Ramos (cell line): ENCODE measurements around the gene NFIA.

Source experiments
- in situ Hi-C: fragments of 300-500 bp; cut with MboI; formaldehyde crosslinking; loops from one replicate; pipeline ENCODE4 v1.14.3; 2022; ENCODE audit warnings: low sequenced_read_pairs; ENCODE audit not compliant: unreplicated experiment

NFIA gene

GRCh38 chr1:61374156-61374555 lies 291.8 kb downstream of the NFIA start:
- in situ Hi-C loops = no loop called here

GRCh38 chr1:61375082-61375880 lies 292.9 kb downstream of the NFIA start:
- in situ Hi-C loops = no loop called here

- in situ Hi-C loops = no loop called here
Observed at GRCh38 chr1:61376151-61376550, 293.8 kb downstream of the NFIA start.

- in situ Hi-C loops = no loop called here
Observed at GRCh38 chr1:61377242-61377958, 295.0 kb downstream of the NFIA start.

- in situ Hi-C loops = no loop called here
Observed at GRCh38 chr1:61378494-61379180, 296.3 kb downstream of the NFIA start.

GRCh38 chr1:61379693-61380092 lies 297.3 kb downstream of the NFIA start:
- in situ Hi-C loops = no loop called here

- in situ Hi-C loops = no loop called here
Observed at GRCh38 chr1:61380561-61380960, 298.2 kb downstream of the NFIA start.

- in situ Hi-C loops = no loop called here
Observed at GRCh38 chr1:61386323-61386722, 304.0 kb downstream of the NFIA start.

- in situ Hi-C loops = no loop called here
Observed at GRCh38 chr1:61386770-61387169, 304.4 kb downstream of the NFIA start.

- in situ Hi-C loops = no loop called here
Observed at GRCh38 chr1:61387829-61388228, 305.5 kb downstream of the NFIA start.

GRCh38 chr1:61388566-61388965 lies 306.2 kb downstream of the NFIA start:
- in situ Hi-C loops = no loop called here

GRCh38 chr1:61389194-61389925 lies 307.0 kb downstream of the NFIA start:
- in situ Hi-C loops = no loop called here

- in situ Hi-C loops = no loop called here
Observed at GRCh38 chr1:61389926-61390845, 307.8 kb downstream of the NFIA start.

- in situ Hi-C loops = no loop called here
Observed at GRCh38 chr1:61391730-61392129, 309.4 kb downstream of the NFIA start.

GRCh38 chr1:61392409-61393242 lies 310.3 kb downstream of the NFIA start:
- in situ Hi-C loops = no loop called here

- in situ Hi-C loops = no loop called here
Observed at GRCh38 chr1:61393575-61393974, 311.2 kb downstream of the NFIA start.

GRCh38 chr1:61395146-61395800 lies 312.9 kb downstream of the NFIA start:
- in situ Hi-C loops = no loop called here

GRCh38 chr1:61397495-61397894 lies 315.1 kb downstream of the NFIA start:
- in situ Hi-C loops = no loop called here
